Lower leg skin (tissue), 4 donors: ENCODE data around the gene CPLX3. TPM values are rescaled to one million over a fixed set of nuclear protein-coding genes. Genes with fewer than 3 reads are reported as not detected.

ENCODE experiments used
- DNase-seq, 2 donors: peaks; one replicate each; pipeline ENCODE4 v3.0.0-alpha.2; 2019; ENCODE audit warnings: low spot score in 2 of 2
- H3K4me3 ChIP-seq: fragments of 200-600 bp; sonication (generic); 2 replicates; pipeline ENCODE4 v1.5.1; 2017; ENCODE audit warnings: mild to moderate bottlenecking, low read depth; ENCODE audit not compliant: poor library complexity, severe bottlenecking
- POLR2A ChIP-seq, 2 donors: fragments of 450-650 bp; IDR thresholded peaks; one replicate each; pipeline ENCODE4 v1.6.1; 2016 to 2017; ENCODE audit warnings: antibody characterized with exemption in 2 of 2, mild to moderate bottlenecking in 1 of 2, moderate library complexity in 1 of 2
- WGBS, 2 donors: methylation state at CpG; one replicate each; pipeline ENCODE4 v1.1.5; 2018; 5-methylcytosine and 5-hydroxymethylcytosine counted together
- intact Hi-C: fragments of 100-400 bp; cut with DNase I; formaldehyde crosslinking; loops from one replicate; pipeline ENCODE4 v1.15.0; 2023; ENCODE audit warnings: low total_unique reads
- total RNA-seq, 4 donors: library from RNA; depleted of rRNA; stranded (reverse); fragments of >200 nt; gene quantifications; one replicate each; pipeline ENCODE4 v1.1.0, GENCODE V29; 2016
- TF ChIP-seq, protein P1 (sequence below), 3 donors: fragments of 450-650 bp; IDR thresholded peaks; one replicate each; pipeline ENCODE4 v1.5.1; 2016; ENCODE audit warnings: antibody characterized with exemption in 3 of 3, mild to moderate bottlenecking in 3 of 3, moderate library complexity in 2 of 3

The CPLX3 gene
- total RNA-seq, 4 donors from 2014 or later, result 0.17 to 0.84 (median 0.28) TPM

GRCh38 chr15:74855857-74856256, 29.4 kb downstream of the CPLX3 start:
- H3K4me3 ChIP-seq, result no peak overlapping the region
- intact Hi-C loops, result no loop called here
- DNase-seq, result no peak
- TF ChIP-seq POLR2A (IDR thresholded peaks at IDR 0.05), result no peak
- TF ChIP-seq, protein P1, sequence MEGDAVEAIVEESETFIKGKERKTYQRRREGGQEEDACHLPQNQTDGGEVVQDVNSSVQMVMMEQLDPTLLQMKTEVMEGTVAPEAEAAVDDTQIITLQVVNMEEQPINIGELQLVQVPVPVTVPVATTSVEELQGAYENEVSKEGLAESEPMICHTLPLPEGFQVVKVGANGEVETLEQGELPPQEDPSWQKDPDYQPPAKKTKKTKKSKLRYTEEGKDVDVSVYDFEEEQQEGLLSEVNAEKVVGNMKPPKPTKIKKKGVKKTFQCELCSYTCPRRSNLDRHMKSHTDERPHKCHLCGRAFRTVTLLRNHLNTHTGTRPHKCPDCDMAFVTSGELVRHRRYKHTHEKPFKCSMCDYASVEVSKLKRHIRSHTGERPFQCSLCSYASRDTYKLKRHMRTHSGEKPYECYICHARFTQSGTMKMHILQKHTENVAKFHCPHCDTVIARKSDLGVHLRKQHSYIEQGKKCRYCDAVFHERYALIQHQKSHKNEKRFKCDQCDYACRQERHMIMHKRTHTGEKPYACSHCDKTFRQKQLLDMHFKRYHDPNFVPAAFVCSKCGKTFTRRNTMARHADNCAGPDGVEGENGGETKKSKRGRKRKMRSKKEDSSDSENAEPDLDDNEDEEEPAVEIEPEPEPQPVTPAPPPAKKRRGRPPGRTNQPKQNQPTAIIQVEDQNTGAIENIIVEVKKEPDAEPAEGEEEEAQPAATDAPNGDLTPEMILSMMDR (IDR thresholded peaks at IDR 0.05), result no peak
- 32 to 56% methylated on average over 2 of the region's 2 CpGs for WGBS, 2 donors

DNA sequence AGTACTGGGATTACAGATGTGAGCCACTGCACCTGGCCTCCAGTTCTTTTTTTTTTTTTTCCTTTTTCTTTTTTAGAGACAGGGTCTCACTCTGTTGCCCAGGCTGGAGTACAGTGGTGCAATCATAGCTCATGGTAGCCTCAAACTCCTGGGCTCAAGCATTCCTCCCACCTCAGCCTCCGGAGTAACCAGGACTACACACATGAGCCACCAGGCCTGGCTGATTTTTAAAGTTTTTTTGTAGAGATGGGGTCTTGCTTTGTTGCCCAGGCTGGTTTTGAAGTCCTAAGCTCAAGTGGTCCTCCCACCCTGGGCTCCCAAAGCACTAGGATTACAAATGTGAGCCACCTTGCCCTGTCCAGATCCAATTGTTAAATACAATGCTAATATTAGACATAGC, 30.1 kb downstream of the CPLX3 start:
- intact Hi-C loops, result no loop called here
- no peak overlapping the region for H3K4me3 ChIP-seq
- no peak for TF ChIP-seq POLR2A (IDR thresholded peaks at IDR 0.05)
- TF ChIP-seq, protein P1 (IDR thresholded peaks at IDR 0.05), result no peak
- 100% methylated on average over 1 of the region's 1 CpG for WGBS, 2 donors
- DNase-seq, result no peak

GRCh38 chr15:74857082-74857655, 30.7 kb downstream of the CPLX3 start:
- no peak for DNase-seq
- no peak overlapping the region for H3K4me3 ChIP-seq
- TF ChIP-seq POLR2A (IDR thresholded peaks at IDR 0.05), result no peak
- TF ChIP-seq, protein P1 (IDR thresholded peaks at IDR 0.05), result no peak
- intact Hi-C loops, result no loop called here
- WGBS, 2 donors, result 52 to 62% methylated on average over 5 of the region's 5 CpGs

DNA sequence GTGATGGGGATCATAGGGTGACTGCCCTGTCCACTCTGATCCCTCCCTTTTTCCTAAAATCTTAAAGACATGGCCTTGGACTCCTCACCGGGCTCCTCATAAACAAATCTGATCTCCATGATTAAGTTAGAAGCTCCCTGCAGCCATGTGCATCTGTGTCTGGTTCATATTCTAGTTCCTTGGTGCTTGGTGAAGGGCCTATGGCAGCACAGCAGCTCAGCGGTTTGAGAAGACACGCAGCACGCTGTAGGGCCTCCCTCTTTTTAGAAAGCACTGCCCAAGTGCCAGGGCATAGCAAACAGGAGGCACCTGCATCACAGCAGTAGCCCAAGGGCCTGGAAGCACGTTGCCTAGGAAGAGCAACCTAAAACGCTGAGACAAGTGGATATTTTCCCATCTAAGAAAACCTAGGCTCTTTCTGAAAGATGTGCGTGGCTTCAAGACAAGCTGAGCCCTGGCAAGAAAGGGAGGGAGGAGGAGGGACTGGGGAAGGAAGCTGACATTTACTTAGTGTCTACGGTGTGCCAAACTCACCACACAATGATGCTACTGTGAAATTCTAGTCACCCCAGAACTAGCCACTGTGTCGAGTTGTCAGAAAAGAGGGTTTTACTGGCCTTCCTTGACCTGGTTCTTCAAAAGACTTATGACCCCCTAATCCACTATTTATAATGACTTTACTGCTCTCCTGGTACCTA, 31.4 kb downstream of the CPLX3 start:
- intact Hi-C loops, result no loop called here
- DNase-seq, result no peak
- 35 to 53% methylated on average over 9 of the region's 9 CpGs for WGBS, 2 donors
- no peak overlapping the region for H3K4me3 ChIP-seq
- TF ChIP-seq, protein P1 (IDR thresholded peaks at IDR 0.05), result no peak
- no peak for TF ChIP-seq POLR2A (IDR thresholded peaks at IDR 0.05)

DNA sequence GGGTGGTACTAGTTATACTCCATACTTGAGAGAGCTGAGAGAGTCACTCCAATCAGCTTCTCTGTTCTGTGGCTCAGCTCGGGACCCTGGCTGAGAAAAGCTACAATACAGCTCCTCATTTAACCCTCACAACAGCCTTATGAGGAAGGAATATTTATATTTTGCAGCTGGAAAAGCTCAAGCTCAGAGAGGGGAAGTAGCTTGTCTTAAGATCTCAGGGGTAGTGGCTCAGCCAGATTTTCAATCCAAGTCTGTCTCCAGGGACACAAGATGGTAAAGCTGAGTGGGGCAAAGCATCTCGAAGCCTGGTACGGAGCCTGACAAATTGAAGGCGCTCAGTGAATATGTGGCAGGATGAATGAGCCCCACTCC, 31.9 kb downstream of the CPLX3 start:
- H3K4me3 ChIP-seq, result no peak overlapping the region
- intact Hi-C loops, result no loop called here
- 77 to 79% methylated on average over 4 of the region's 4 CpGs for WGBS, 2 donors
- no peak for DNase-seq
- no peak for TF ChIP-seq POLR2A (IDR thresholded peaks at IDR 0.05)

DNA sequence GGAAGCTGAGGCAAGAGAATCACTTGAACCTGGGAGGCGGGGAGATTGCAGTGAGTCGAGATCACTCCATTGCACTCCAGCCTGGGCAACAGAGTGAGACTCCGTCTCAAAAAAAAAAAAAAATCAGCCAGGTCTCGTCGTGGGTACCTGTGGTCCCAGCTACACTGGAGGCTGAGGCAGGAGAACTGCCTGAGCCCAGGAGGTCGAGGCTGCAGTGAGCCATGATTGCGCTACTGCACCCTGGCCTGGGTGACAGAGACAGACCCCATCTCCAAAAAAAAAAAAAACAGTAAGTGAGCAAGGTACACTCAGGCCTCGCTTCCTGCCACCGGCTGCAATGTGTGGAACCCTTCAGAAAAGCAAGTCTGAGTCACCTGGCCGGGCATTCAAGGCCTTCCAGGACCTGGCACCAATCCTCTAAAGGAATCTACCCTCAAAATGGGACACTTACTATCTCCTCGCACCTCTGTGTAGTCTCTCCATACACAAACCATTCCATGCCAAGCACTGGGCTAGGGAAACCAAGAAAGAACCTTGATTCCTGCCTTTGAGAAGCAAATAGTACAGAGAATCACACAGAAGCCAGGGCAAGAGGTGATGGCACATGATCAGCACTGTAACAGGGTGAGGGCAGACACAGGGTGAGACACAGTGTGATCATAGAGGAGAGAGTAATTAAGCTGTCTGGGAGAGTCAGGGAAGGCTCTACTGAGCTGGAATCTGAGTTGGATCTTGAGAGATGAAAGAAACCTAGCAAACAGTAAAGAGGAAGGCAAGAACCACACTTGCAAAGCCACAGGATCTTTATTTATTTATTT, 37.0 kb downstream of the CPLX3 start:
- WGBS, 2 donors, result 73 to 77% methylated on average over 11 of the region's 11 CpGs
- no peak for DNase-seq
- TF ChIP-seq, protein P1 (IDR thresholded peaks at IDR 0.05), result no peak
- no peak for TF ChIP-seq POLR2A (IDR thresholded peaks at IDR 0.05)
- H3K4me3 ChIP-seq, result no peak overlapping the region
- intact Hi-C loops, result no loop called here
